BE2C (cell line): ENCODE measurements around the gene PSMB4.

Source experiments
- DNase-seq: peaks from one replicate; pipeline ENCODE4 v3.0.0-alpha.2; 2020
- H3K27me3 ChIP-seq: fragments of 250-450 bp; sonication (Bioruptor Pico); 2 replicates; pipeline ENCODE4 v1.5.1; 2020; ENCODE audit warnings: mild to moderate bottlenecking
- H3K36me3 ChIP-seq: fragments of 250-450 bp; sonication (Bioruptor Pico); 2 replicates; pipeline ENCODE4 v1.5.1; 2020; ENCODE audit warnings: mild to moderate bottlenecking
- H3K4me1 ChIP-seq: fragments of 250-450 bp; sonication (Bioruptor Pico); 2 replicates; pipeline ENCODE4 v1.5.1; 2020
- H3K4me3 ChIP-seq: 2 replicates; pipeline ENCODE4 v1.5.1; 2011; ENCODE audit warnings: low read depth, low read length
- H3K9me3 ChIP-seq: fragments of 250-450 bp; sonication (Bioruptor Pico); 2 replicates; pipeline ENCODE4 v1.5.1; 2020
- CTCF ChIP-seq: IDR thresholded peaks from 2 replicates; pipeline ENCODE4 v1.5.1; 2012; ENCODE audit warnings: mild to moderate bottlenecking, low read depth, low read length

Gene PSMB4

DNA sequence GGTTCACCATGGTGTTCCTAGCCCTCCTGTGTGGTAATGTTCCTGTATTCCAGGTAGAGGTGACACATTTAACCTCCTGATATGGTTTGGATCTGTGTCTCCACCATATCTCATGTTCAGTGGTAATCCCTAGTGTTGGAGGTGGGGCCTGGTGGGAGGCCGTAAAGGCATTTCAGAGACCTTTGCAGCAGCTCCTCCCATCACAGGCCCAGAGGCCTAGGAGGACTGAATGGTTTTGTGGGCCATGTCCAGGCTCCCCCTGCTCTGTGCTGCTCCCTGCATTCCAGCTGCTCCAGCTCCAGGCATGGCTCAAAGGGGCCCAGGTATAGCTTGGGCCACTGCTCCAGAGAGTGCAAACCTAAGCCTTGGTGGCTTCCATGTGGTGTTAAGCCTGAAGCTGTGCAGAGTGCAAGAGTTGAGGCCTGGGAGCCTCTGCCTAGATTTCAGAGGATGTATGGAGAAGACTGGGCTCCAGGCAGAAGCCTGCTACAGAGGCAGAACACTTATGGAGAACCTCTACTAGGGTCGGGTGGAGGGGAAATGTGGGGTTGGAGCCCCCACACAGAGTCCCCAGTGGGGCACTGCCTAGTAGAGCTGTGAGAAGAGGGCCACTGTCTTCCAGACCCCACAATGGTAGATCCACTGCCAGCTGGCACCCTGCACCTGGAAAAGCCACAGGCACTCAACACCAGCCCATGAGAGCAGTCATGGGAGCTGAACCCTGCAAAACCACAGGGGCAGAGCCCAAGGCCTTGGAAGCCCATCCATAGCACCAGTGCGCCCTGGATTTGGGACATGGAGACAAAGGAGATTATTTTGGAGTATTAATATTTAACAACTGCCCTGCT, 36.8 kb upstream of the PSMB4 start:
- Histone ChIP-seq H3K4me3 (no peak overlapping the region), H3K36me3 (no peaks in the 10 kb centered on the region), H3K27me3 (no peaks in the 10 kb centered on the region), H3K9me3 (no peaks in the 10 kb centered on the region), H3K4me1 (no peaks in the 10 kb centered on the region)
- TF ChIP-seq CTCF: no peak
- DNase-seq: no peak

- no peaks in the 10 kb centered on the region for H3K36me3 ChIP-seq
- H3K9me3 ChIP-seq: no peaks in the 10 kb centered on the region
- H3K27me3 ChIP-seq: no peaks in the 10 kb centered on the region
- no peak for DNase-seq
- no peak; the same call in 1 of the 2 replicates for TF ChIP-seq CTCF
- no peak overlapping the region for H3K4me3 ChIP-seq
- no peaks in the 10 kb centered on the region; the same call in 1 of the 2 replicates for H3K4me1 ChIP-seq
Measured at GRCh38 chr1:151364996-151365395, 34.4 kb upstream of the PSMB4 start.

DNA sequence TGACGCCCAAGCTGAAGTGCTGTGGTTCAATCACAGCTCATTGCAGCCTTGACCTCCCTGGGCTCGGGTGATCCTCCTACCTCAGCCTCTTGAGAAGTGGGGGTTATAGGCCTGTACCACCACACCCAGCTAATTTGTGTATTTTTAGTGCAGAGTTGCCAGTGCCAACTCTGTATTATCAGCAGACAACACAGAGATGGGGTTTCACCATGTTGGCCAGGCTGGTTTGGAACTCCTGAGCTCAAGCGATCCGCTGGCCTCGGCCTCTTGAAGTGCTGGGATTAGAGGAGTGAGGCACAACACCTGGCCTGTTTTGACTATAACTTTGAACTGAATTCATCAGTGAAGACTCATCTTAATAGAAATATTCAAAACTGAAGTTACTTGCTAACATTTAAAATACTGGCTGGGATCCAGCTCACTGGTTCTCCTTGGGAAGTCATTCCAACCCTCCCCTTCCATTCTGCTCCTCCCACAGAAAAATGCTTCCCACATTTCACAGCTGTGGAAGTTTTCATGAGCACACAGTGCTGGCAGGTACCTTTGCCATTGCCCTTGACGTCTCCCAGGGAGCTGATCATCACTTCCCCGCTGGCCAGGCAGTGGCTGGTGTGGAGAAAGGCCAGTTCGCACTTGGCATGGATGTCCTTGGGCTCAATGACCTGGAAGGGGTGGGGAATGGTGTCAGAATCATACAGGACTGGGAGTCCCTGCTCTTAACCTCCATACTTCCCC, 31.5 kb upstream of the PSMB4 start:
- H3K4me1 ChIP-seq: peaks cover 17% of the 10 kb centered on the region
- no peaks in the 10 kb centered on the region for H3K27me3 ChIP-seq
- no peaks in the 10 kb centered on the region for H3K36me3 ChIP-seq
- no peak overlapping the region for H3K4me3 ChIP-seq
- no peak for DNase-seq
- no peaks in the 10 kb centered on the region for H3K9me3 ChIP-seq
- no peak for TF ChIP-seq CTCF

- Histone ChIP-seq H3K9me3 (no peaks in the 10 kb centered on the region), H3K27me3 (no peaks in the 10 kb centered on the region), H3K4me1 (peaks cover 17% of the 10 kb centered on the region), H3K36me3 (no peaks in the 10 kb centered on the region), H3K4me3 (no peak overlapping the region)
- DNase-seq: no peak
- TF ChIP-seq CTCF: no peak
Measured at GRCh38 chr1:151368393-151369301, 30.7 kb upstream of the PSMB4 start.

GRCh38 chr1:151369302-151369610, 30.1 kb upstream of the PSMB4 start:
- Histone ChIP-seq H3K9me3 (no peaks in the 10 kb centered on the region), H3K27me3 (no peaks in the 10 kb centered on the region), H3K4me1 (peaks cover 17% of the 10 kb centered on the region), H3K4me3 (no peak overlapping the region), H3K36me3 (no peaks in the 10 kb centered on the region)
- TF ChIP-seq CTCF: no peak
- no peak for DNase-seq
